ENCODE measurements around the gene ANO2.
"Not testable (repeated sequence)": the region's sequence is repeated elsewhere in the genome, so short reads cannot be mapped to it uniquely, and the experiment has no call there.

ANO2 gene

GRCh38 chr12:5556033-5556614, 388.9 kb downstream of the ANO2 start:
- in situ Hi-C loops (cut with MboI; ENCODE audit: low pct_unique_long_range_greater_than_20kb, low sequenced_read_pairs) = no loop called here
- no peak for DNase-seq

- DNase-seq = no peak
- in situ Hi-C loops (cut with MboI; ENCODE audit: low pct_unique_long_range_greater_than_20kb, low sequenced_read_pairs) = no loop called here
These were observed 390.3 kb downstream of the ANO2 start for GRCh38 chr12:5554711-5555110.

- in situ Hi-C loops (cut with MboI; ENCODE audit: low pct_unique_long_range_greater_than_20kb, low sequenced_read_pairs) = no loop called here
- no peak for DNase-seq
These were observed 396.0 kb downstream of the ANO2 start for GRCh38 chr12:5549011-5549410.

GRCh38 chr12:5548152-5548943, 396.7 kb downstream of the ANO2 start:
- DNase-seq = no peak
- in situ Hi-C loops (cut with MboI; ENCODE audit: low pct_unique_long_range_greater_than_20kb, low sequenced_read_pairs) = no loop called here

- in situ Hi-C loops (cut with MboI; ENCODE audit: low pct_unique_long_range_greater_than_20kb, low sequenced_read_pairs) = no loop called here
- DNase-seq = no peak
These were observed 398.4 kb downstream of the ANO2 start for GRCh38 chr12:5546616-5547015.

GRCh38 chr12:5537771-5538170, 407.3 kb downstream of the ANO2 start:
- DNase-seq = no peak
- in situ Hi-C loops (cut with MboI; ENCODE audit: low pct_unique_long_range_greater_than_20kb, low sequenced_read_pairs) = no loop called here

- in situ Hi-C loops (cut with MboI; ENCODE audit: low pct_unique_long_range_greater_than_20kb, low sequenced_read_pairs); DNase-seq: not testable (repeated sequence)
These were observed 407.9 kb downstream of the ANO2 start for GRCh38 chr12:5537026-5537615.

- no peak for DNase-seq
- in situ Hi-C loops (cut with MboI; ENCODE audit: low pct_unique_long_range_greater_than_20kb, low sequenced_read_pairs) = no loop called here
These were observed 409.5 kb downstream of the ANO2 start for GRCh38 chr12:5535541-5535940.

- in situ Hi-C loops (cut with MboI; ENCODE audit: low pct_unique_long_range_greater_than_20kb, low sequenced_read_pairs) = no loop called here
- no peak for DNase-seq
These were observed 410.4 kb downstream of the ANO2 start for GRCh38 chr12:5534426-5535199.

GRCh38 chr12:5533368-5533767, 411.7 kb downstream of the ANO2 start:
- in situ Hi-C loops (cut with MboI; ENCODE audit: low pct_unique_long_range_greater_than_20kb, low sequenced_read_pairs) = no loop called here
- no peak for DNase-seq

- no peak for DNase-seq
- in situ Hi-C loops (cut with MboI; ENCODE audit: low pct_unique_long_range_greater_than_20kb, low sequenced_read_pairs) = no loop called here
These were observed 419.2 kb downstream of the ANO2 start for GRCh38 chr12:5525783-5526367.

- no peak for DNase-seq
- in situ Hi-C loops (cut with MboI; ENCODE audit: low pct_unique_long_range_greater_than_20kb, low sequenced_read_pairs) = no loop called here
These were observed 420.2 kb downstream of the ANO2 start for GRCh38 chr12:5524769-5525436.

- in situ Hi-C loops (cut with MboI; ENCODE audit: low pct_unique_long_range_greater_than_20kb, low sequenced_read_pairs) = no loop called here
- DNase-seq = no peak
These were observed 420.8 kb downstream of the ANO2 start for GRCh38 chr12:5524116-5524768.

- no peak for DNase-seq
- in situ Hi-C loops (cut with MboI; ENCODE audit: low pct_unique_long_range_greater_than_20kb, low sequenced_read_pairs) = no loop called here
These were observed 421.5 kb downstream of the ANO2 start for GRCh38 chr12:5523396-5524115.

- in situ Hi-C loops (cut with MboI; ENCODE audit: low pct_unique_long_range_greater_than_20kb, low sequenced_read_pairs) = no loop called here
- no peak for DNase-seq
These were observed 422.4 kb downstream of the ANO2 start for GRCh38 chr12:5522432-5523335.

- DNase-seq = no peak
- in situ Hi-C loops (cut with MboI; ENCODE audit: low pct_unique_long_range_greater_than_20kb, low sequenced_read_pairs) = no loop called here
These were observed 423.4 kb downstream of the ANO2 start for GRCh38 chr12:5521456-5522325.

All from KBM-7 (cell line).